GM10248 (cell line): ENCODE results near the gene PON2.

Experiments used
- CTCF ChIA-PET: fragments of 300-600 bp; sonication (Branson Sonifier 250); formaldehyde crosslinking; extraction: SDS; loops from one replicate; lab custom pipeline; 2021; ENCODE audit warnings: antibody characterized with exemption; lab: Yijun Ruan, JAX
- POLR2A ChIA-PET: fragments of 350-650 bp; sonication (Branson Sonifier 250); formaldehyde crosslinking; extraction: SDS; loops from one replicate; lab custom pipeline; 2020; ENCODE audit warnings: antibody characterized with exemption; lab: Yijun Ruan, JAX
- DNase-seq: peaks from one replicate; pipeline ENCODE4 v3.0.0; 2012; ENCODE audit errors: extremely low spot score
- TF ChIP-seq, protein P1 (sequence below): IDR thresholded peaks from 2 replicates; pipeline ENCODE4 v1.5.1; 2012; ENCODE audit warnings: mild to moderate bottlenecking, low read depth; ENCODE audit errors: extremely low read depth, missing control alignments, control extremely low read depth

Gene PON2

DNA sequence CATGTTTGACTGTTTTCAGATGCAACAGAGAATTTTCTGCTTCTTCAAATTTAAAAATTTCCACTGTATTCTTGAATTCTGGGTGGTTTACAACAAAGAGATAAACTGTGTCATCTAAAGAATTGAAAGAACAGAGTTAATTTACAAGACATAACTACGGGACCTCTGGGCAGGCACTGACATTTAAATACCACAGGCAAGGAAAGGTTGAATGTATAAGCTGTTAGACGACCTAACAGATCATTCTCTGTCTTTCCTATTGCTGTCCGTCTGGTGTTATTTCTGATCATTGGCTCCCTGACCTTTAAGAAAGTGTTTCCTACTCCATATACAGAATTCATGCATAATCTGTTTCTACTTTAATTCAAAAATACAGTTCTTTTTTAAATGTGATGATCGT lies 23.2 kb downstream of the PON2 start:
- CTCF ChIA-PET, result interaction anchor here (0.6 to 1.7 kb wide), 4 partner anchors 10 to 140 kb away, joined by 3 to 4 read pairs (median 3); no protein-coding TSS in a partner anchor
- DNase-seq, result no peak
- TF ChIP-seq, protein P1, sequence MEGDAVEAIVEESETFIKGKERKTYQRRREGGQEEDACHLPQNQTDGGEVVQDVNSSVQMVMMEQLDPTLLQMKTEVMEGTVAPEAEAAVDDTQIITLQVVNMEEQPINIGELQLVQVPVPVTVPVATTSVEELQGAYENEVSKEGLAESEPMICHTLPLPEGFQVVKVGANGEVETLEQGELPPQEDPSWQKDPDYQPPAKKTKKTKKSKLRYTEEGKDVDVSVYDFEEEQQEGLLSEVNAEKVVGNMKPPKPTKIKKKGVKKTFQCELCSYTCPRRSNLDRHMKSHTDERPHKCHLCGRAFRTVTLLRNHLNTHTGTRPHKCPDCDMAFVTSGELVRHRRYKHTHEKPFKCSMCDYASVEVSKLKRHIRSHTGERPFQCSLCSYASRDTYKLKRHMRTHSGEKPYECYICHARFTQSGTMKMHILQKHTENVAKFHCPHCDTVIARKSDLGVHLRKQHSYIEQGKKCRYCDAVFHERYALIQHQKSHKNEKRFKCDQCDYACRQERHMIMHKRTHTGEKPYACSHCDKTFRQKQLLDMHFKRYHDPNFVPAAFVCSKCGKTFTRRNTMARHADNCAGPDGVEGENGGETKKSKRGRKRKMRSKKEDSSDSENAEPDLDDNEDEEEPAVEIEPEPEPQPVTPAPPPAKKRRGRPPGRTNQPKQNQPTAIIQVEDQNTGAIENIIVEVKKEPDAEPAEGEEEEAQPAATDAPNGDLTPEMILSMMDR, result no peak
- POLR2A ChIA-PET, result interaction anchor here (0.5 kb wide), 1 partner anchor 88 kb away, joined by 5 read pairs; no protein-coding TSS in a partner anchor

DNA sequence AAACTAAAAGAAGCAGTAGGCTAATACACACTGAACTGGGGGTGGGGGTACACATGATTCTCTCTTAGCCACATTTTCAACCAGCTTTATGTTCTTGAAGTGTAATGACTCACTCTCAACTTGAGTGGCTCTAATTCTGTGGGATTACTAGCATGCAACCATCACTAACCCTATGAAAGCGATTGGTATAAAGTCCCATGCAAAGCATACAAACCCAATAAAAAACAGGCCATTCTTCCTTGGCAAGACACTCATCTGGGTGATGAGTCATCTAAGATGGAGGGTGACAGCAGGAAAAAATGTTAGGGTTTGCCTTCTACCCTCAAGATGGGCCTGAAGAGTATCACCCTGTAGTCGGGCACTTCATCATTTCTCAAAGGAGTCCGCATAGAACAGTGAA lies 23.8 kb downstream of the PON2 start:
- DNase-seq, result no peak
- POLR2A ChIA-PET, result no interaction called here
- CTCF ChIA-PET, result interaction anchor here (1.1 to 1.7 kb wide), 3 partner anchors 20 to 141 kb away, joined by 3 to 4 read pairs (median 3); no protein-coding TSS in a partner anchor
- TF ChIP-seq, protein P1, result no peak

DNA sequence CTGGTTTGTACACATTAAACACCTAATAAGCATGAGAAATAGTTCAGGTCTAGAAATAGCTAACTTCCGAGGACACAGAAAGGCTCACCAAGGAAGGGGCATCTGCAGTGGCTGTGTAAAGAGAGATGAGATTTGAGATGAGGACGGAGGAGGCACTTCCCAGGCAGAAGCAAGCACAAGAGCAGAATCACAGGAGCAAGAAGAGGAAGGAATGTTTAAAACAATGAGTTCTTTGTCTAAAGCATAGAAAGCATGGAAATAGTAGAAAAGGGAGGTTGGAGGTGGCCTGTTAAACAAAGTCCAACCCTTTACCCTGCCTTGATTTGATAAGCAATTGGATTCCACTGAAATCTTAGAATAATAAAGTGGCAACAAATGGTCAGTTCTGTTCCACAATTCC lies 27.1 kb downstream of the PON2 start:
- ChIA-PET POLR2A (no interaction called here), CTCF (interaction anchor here (1.1 to 2.7 kb wide), 3 partner anchors 11 to 22 kb away, joined by 4 to 12 read pairs (median 8); partner anchors contain the start of gene PON3)
- TF ChIP-seq, protein P1, result no peak
- DNase-seq, result no peak

DNA sequence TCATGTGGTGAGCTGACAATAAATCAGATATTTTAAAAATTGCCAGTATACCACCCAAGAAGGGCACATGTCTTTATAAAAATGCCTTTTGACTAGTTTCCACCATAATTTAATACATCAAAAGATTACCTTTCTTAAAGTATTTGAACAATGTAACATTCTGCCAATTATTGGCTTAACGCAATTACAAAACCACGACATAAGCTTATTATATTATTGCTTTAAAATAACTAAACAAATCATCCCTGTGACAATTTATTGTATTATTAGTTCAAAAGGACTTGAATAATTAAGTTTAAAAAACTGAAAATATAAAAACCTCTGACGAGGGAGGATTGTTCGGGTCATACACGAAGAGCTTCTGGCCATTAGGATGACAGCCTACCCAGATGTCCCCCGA lies 29.0 kb downstream of the PON2 start:
- ChIA-PET POLR2A (interaction anchor here (0.7 kb wide), 1 partner anchor 1328 kb away, joined by 3 read pairs; no protein-coding TSS in a partner anchor), CTCF (interaction anchor here (0.9 to 2.7 kb wide), 4 partner anchors 9 to 106 kb away, joined by 3 to 12 read pairs (median 7); partner anchors contain the start of gene PON3)
- TF ChIP-seq, protein P1, result no peak
- DNase-seq, result no peak

DNA sequence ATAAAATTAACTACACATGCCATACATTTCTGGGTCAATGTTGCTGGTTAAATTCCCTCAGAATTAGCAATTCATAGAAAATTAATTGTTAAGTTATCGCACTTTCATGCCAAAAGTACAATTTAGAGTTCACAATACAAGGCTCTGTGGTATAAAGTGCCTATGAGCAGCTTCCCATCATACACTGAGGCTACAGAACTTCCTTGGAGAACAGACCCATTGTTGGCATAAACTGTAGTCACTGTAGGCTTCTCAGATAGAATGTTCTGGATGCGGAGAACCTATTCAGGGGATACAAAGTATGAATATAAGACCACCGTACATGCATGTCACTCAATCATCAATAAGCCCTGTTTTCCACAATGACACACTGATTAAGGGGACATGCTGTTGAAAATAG lies 29.6 kb downstream of the PON2 start:
- TF ChIP-seq, protein P1, result no peak
- no peak for DNase-seq
- ChIA-PET CTCF (interaction anchor here (2.1 to 2.7 kb wide), 2 partner anchors 9 to 106 kb away, joined by 6 to 12 read pairs; partner anchors contain the start of gene PON3), POLR2A (no interaction called here)

DNA sequence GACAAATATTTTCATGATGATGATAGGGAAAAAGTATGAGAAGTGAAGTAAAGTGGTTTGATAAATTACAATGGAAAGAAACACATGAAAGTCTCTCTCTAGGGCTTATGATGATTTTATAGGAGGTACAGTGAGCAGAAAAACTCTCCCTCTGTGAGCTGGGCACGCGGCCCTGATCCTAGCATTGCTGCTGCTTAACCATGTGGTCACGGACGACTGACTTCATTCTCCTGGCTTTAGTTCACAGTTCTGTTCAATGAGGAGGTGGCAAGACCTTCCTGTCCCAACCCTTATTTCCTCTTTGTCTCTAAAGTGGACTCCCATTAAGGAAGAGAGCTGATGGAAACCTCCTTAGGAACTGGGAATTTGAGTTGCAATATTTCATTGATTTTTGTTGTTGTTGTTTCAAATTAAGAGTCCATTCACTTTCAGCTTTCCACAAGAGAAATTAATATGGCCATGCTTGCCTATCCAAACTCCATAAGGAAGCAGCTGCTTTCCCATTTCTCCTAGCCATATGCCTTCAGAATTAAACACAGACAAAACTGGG lies 30.4 kb downstream of the PON2 start:
- ChIA-PET POLR2A (no interaction called here), CTCF (interaction anchor here (0.8 kb wide), 1 partner anchor 75 kb away, joined by 3 read pairs; no protein-coding TSS in a partner anchor)
- TF ChIP-seq, protein P1, result no peak
- no peak for DNase-seq
